T1000 (cell line): Measurements from ENCODE around the gene NPLOC4.
"Not testable (repeated sequence)": the region's sequence is repeated elsewhere in the genome, so short reads cannot be mapped to it uniquely, and the experiment has no call there.

Experiments used
- DNase-seq: peaks from one replicate; lab custom pipeline; 2025; ENCODE audit warnings: mixed read lengths; lab: John Stamatoyannopoulos, UW

NPLOC4 gene

DNA sequence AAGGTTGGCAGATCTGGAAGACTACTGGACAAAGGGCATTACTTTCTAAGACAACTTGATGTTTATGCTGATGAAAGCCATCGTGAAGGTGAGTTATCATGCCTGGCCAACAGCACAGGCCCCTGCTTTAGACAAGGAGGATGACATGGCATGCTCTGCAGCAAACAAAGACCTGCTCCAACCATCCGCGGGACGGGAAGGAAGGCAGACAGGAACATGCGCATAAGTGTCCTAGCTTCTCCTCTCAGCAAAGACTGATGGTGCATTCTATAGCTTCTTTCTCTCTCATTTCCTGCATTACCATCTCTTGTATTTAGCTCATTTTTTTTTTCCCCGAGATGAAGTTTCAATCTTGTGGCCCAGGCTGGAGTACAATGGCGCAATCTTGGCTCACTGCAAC is 5.4 kb downstream of the NPLOC4 start:
- DNase-seq: no peak

GRCh38 chr17:81630274-81630673 is 6.6 kb downstream of the NPLOC4 start:
- no peak for DNase-seq

GRCh38 chr17:81621494-81622130 is 15.3 kb downstream of the NPLOC4 start:
- DNase-seq: no peak

DNA sequence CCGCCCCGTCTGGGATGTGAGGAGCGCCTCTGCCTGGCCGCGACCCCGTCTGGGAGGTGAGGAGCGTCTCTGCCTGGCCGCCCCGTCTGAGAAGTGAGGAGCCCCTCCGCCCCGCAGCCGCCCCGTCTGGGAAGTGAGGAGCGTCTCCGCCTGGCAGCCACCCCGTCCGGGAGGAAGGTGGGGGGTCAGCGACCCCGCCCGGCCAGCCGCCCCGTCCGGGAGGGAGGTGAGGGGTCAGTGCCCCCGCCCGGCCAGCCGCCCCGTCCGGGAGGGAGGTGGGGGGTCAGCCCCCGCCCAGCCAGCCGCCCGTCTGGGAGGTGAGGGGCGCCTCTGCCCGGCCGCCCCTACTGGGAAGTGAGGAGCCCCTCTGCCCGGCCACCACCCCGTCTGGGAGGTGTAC is 18.6 kb downstream of the NPLOC4 start:
- DNase-seq: not testable (repeated sequence)

DNA sequence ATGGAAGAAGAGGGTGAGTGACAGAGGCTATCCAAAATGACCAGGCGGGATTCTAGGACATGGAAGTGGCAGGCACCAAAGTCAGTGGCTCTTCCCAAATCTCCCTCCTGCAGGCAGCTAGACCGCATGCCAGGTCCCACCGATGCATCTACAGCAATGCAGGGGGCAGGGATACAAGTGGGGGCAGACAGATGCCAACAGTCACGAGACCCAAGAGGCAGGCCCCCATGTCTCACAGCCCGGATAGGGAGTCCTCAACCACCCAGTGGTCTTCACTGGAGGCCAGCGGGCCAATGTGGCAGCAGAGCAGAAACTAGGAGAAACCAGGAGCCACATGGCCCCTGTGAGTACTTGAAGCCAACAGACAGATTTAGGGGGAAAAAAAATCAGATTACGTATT is 20.0 kb downstream of the NPLOC4 start:
- DNase-seq: no peak

GRCh38 chr17:81615401-81615930 is 21.4 kb downstream of the NPLOC4 start:
- DNase-seq: no peak

- DNase-seq: no peak
These were observed 24.5 kb downstream of the NPLOC4 start for GRCh38 chr17:81612172-81612970.

DNA sequence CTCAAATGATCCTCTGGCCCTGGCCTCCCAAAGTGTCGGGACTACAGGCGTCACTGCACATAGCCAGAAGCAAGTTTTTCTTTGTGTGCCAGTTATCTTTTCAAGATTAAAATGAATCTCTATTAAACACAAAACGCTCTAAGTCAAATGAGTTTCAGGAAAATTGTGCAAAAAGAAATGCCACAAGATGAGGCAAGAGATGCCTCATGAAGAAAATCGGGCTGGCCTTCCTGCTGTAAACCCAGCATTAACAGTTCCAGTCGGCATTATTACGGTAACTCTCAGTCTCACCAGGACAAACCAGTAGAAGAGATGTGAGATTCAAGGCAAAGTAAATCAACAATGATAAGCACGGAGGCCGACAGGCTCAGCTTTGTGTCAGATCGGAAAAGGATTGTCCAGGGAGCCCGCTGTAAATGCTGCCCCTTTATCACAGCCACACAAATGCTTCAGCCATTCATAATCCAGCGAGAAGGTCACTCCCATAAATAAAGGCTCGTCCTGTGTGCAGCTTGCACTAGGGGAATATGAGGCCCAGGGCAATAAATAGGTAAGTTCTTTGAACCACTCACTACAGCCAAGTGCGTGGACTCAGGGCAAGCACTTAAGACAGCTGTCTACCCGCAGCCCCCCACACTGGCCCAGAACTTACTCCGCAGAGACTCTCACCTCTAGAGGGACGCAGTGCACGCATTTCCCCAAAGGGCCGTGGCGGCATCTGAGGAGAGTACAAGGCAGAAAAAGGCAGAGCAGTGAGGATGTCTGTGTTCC is 27.2 kb downstream of the NPLOC4 start:
- DNase-seq: no peak

DNA sequence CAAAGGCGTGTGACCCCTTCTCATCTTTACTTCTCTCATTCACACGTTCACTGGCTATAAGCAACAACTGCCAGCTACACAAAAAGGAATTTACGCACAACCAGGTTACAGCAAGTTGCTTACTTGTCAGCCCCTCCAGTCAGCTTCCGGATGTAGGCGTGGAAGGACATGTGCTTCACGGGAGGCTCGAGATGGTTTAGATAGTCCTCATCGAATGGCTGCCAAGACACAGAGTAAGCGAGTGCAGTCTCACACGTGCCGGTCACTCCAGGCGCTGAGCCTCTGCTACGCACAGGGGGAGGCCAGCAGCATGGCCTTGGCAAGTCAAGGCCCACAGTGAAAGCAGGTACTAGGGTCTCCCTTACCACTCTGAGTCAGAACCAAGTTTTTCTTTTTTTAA is 28.3 kb downstream of the NPLOC4 start:
- DNase-seq: no peak

GRCh38 chr17:81608082-81608481 is 28.8 kb downstream of the NPLOC4 start:
- no peak for DNase-seq

DNA sequence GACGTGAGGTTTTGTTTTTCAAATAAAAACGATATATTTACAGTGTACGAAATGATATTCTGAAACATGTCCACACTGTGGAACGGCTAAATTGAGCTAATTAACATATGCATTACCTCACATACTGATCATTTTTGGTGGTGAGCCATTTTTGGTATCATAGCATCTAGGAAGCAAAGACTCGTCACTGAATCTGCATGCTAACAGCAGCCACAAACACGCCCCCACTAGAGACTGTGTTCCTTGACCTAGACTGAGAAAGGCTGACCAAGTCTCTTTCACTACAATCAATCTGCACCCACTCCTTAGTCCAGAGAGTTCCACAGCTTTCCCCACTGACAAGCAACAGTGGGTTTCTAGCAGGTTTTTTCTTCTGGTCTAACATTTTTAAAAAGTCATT is 29.5 kb downstream of the NPLOC4 start:
- DNase-seq: no peak

- no peak for DNase-seq
These were observed 32.9 kb downstream of the NPLOC4 start for GRCh38 chr17:81603846-81604610.

- DNase-seq: no peak
These were observed 35.3 kb downstream of the NPLOC4 start for GRCh38 chr17:81601525-81602120.

DNA sequence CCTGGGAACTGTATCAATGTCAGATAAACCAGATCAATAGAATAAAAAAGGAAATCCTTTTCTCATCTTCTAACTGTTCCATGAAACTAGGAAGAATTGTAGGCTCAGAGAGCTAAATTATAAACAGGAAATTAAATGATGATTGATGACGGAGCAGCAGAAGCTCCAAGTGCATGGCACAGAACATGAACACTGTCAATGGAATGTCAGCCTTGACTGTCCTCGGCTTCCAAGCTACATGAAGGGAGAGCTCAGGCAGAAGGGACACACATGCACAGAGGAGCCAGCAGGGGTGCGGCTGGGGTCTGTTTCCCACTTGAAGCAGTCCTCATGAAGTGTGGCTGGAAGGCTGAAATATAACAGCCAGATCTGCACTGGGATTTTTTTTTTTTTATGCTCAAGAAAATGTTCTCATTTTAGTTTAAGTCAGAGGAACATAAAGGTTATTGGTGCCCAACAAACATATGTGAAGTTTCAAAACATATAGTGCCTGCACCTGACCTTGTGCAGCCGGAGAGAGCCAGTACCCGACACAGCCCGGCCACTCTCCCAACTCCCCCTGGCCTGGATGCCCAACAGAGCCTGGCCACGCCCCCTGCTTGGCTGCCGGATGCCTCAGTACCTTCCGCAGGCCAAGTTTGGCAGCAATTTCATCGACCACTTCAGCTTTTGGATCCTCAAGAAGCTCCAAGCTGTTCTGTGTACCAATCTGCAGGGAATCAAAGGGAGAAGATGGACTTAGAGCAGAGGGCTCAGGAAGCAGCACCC is 37.0 kb downstream of the NPLOC4 start:
- no peak for DNase-seq

DNA sequence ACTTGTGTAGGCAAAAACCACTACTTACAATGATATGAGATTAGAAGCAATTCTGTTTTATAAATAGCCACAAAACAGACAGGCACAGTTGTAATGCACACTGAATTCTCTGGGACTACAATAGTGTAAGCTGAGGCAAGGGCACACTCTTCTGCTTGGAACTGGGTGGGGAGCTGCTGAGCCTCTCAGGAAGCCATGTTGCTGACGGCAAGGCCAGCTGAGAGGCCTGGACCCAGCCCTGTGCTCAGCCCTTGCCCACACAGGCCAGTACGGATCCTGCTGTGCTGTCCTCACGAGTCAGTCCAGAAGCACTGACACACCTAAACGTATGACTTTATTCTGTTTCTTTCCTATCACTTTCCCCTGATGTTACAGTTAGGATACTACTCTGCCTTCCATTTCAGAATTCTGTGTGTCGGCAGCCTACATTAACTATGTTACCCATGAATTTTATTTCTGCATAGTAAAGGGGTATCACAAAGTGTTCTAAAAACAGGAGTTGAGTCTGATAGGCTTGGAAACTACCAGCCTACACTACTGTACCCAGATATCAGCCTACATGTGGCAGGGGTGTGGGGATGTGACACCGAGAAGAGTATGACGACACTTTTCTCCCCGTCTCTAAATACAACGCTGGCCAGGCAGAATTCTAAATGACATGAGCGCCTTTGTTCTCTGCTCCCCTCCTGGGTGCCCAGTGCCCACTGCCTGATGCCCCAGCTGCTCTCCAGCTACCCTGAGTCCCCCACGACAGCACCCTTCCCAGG is 43.6 kb downstream of the NPLOC4 start:
- DNase-seq: no peak

DNA sequence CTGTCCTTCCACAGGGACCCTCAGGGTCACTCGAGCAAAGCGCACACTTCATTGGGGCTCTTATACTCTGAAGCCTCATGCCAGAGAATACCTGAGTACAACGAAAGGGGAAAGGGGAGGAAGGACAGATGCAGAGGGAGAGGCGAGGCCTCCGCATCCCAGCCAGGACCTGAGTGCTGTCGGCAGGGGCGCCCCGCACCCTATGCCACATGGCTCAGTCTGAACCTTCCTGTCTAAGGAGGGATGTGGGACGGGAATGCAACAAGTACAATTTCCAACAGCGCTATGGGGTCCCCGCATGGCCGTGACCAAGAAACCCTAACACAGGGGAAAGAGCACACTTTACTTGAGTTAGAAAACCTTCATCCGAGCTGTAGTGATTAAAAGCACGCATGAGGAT is 44.9 kb downstream of the NPLOC4 start:
- no peak for DNase-seq

DNA sequence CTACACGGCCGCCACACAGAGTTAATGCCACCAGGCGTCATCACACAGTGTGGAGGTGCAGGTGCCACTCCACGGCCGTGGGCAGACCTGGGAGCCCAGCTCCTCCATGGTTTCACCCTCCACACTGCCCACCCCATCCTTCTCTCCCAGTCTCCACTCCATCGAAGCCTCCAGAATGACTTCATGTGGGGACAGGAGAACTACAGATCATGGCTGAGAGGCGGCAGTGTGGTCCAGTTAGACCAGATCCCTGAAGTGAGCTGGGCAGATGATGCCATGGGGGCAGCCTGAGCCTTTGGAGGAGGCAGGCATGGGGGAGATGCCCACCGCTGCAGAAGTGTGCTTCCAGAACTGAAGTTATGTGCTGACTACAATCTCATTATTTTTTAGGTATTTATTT is 46.8 kb downstream of the NPLOC4 start:
- DNase-seq: no peak

- DNase-seq: no peak
These were observed 47.3 kb downstream of the NPLOC4 start for GRCh38 chr17:81589612-81590011.

DNA sequence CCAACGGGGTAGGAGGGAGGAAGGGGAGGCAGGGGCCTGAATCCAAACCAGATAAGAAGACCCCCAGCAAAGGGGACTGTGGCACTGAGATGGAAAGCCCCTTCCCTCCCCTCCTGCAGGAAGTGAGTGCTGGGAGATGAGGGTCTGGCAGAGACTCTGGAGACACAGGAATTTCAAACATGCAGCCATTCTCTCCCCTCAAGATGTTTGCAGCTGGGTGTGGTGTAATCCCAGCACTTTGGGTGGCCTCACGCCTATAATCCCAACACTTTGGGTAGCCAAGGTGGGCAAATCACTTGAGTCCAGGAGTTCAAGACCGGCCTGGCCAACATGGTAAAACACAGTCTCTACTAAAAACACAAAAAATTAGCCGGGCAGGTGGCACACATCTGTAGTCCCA is 50.8 kb downstream of the NPLOC4 start:
- no peak for DNase-seq

GRCh38 chr17:81584771-81585170 is 52.1 kb downstream of the NPLOC4 start:
- DNase-seq: not testable (repeated sequence)
